ENCODE results near the gene LAMC3.

LAMC3 gene

GRCh38 chr9:131048820-131049219 is 39.8 kb downstream of the LAMC3 start:
- no peak for DNase-seq

GRCh38 chr9:131049829-131050715 is 41.1 kb downstream of the LAMC3 start:
- no peak for DNase-seq

- no peak for DNase-seq
These were observed 41.9 kb downstream of the LAMC3 start for GRCh38 chr9:131050831-131051230.

- DNase-seq, result no peak
These were observed 42.9 kb downstream of the LAMC3 start for GRCh38 chr9:131051592-131052517.

- no peak for DNase-seq
These were observed 44.9 kb downstream of the LAMC3 start for GRCh38 chr9:131053896-131054295.

- DNase-seq, result no peak
These were observed 48.0 kb downstream of the LAMC3 start for GRCh38 chr9:131056781-131057506.

GRCh38 chr9:131060900-131061630 is 52.1 kb downstream of the LAMC3 start:
- DNase-seq, result no peak

GRCh38 chr9:131062969-131063368 is 54.0 kb downstream of the LAMC3 start:
- DNase-seq, result no peak

GRCh38 chr9:131065599-131065998 is 56.6 kb downstream of the LAMC3 start:
- no peak for DNase-seq

- no peak for DNase-seq
These were observed 58.7 kb downstream of the LAMC3 start for GRCh38 chr9:131067625-131068024.

- DNase-seq, result no peak
These were observed 59.3 kb downstream of the LAMC3 start for GRCh38 chr9:131068076-131068816.

- no peak for DNase-seq
These were observed 60.7 kb downstream of the LAMC3 start for GRCh38 chr9:131069699-131070098.

- DNase-seq, result no peak
These were observed 63.3 kb downstream of the LAMC3 start for GRCh38 chr9:131072107-131072870.

GRCh38 chr9:131072871-131073237 is 63.9 kb downstream of the LAMC3 start:
- no peak for DNase-seq

GRCh38 chr9:131076347-131077195 is 67.6 kb downstream of the LAMC3 start:
- no peak for DNase-seq

- DNase-seq, result no peak
These were observed 69.7 kb downstream of the LAMC3 start for GRCh38 chr9:131078427-131079366.

- DNase-seq, result no peak
These were observed 71.6 kb downstream of the LAMC3 start for GRCh38 chr9:131080589-131080988.

GRCh38 chr9:131081868-131082267 is 72.9 kb downstream of the LAMC3 start:
- DNase-seq, result no peak
